GM18870 (cell line): ENCODE measurements around the gene MESP1.

ENCODE experiments used
- ATAC-seq: cut with Tn5 transposase; IDR thresholded peaks from one replicate; pipeline ENCODE4 v1.9.1; 2021; ENCODE audit warnings: moderate library complexity; ENCODE audit not compliant: unreplicated experiment

MESP1 gene

DNA sequence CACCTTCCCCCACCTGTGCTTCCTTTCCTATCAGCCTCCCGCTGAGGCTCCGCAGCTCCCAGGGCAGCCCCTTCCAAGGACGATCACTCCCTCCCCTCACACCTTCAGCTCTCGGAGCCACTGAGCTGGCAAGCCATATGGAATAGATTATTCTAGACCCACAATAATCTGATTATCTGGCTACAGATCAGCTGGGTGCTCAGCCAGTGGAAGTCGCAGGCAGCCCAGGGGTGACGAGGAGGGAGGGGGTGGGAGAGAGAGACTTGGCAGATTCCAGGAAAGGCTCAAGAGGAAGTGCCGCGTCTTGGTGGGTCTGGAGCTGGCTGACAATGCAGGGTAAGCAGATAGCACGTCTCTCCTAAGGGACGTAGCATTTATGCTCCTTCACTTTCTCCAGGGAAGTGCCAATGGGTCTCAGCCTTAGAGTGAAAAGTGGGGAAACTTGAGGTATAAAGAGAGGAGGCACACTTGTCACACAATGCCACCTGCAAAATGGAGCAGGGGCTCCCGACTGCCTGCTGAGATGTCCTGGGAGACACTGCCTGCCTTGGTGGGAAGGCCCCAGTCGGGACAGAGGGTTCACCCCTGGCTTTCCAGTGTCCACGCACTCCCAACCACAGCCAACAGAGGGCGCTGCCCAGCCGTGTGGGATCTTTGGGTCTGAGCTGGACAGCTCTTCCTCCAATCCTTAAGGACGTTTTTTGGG, 9.4 kb upstream of the MESP1 start:
- ATAC-seq = no peak

DNA sequence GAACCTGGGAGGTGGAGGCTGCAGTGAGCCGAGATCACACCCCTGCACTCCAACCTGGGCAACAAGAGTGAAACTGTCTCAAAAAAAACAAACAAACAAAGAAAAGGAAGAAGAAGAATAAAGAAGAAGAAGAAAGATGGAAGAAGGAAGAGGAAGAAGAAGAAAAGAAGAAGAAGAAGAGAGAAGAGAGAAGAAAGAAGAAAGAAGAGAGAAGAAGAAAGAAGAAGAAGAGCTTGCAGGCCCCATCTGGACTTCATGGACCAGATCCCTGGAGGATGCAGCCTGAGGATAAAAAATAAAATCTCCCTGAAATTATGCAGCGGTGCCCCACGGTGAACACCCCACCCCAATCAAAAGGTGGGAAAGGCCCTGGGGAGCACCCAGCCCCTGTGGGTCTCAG, 8.8 kb upstream of the MESP1 start:
- no peak for ATAC-seq

DNA sequence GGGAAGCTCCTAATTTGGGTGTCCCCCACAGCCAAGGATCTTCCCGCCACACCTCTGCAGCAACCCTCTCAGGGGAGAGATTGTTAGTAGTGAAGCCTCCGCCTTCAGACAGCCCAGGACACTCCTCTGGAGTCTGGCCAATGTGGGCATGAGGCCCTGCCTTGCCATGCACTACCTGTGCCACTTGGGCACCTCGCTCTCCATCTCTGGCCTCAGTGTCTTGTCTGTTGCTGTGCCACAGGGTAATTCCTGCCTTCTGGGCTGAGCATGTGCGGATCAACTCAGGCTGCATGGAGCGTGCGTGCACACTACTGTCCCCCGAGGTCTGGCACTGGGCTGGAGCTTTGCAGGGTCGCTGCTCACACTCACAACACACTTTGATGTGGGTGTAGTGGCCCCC, 7.9 kb upstream of the MESP1 start:
- no peak for ATAC-seq

DNA sequence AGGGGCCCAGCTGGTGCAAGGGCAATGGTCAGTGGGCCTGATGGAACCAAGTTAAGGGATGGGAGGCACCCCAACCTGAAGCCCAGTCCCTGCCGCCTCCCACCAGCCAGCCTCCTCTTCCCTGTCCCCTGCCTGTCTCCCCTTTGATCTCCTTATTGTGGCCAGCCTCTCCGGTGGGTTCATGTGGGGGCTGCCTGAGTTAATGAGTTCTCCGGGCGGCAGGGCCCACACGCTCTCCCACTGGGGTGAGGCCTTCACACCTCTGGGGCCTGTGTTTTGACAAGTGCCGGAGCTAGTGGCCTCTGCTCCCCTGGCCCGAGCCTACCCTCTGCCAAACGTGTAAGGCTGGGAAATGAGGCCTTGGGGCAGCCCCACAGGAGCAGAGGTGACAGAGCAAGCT, 7.2 kb upstream of the MESP1 start:
- ATAC-seq = no peak

DNA sequence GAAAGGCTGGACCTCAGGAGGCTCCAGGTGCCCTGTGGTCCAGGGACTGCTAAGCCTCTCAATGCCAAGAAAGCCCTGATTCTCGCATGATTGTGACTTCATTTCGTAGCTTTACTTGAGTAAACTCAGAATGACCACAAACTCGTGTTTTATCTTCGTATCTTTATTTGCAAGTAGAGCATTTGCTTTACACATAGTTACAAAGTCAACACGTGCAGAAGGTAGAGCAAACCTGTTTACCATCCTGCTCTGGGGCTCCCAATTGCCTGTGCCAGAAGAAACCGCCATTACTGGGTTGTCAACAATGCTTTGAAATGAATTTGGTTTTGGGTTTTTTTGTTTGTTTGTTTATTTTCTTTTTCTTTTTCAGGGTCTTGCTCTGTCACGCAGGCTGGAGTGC, 5.8 kb upstream of the MESP1 start:
- ATAC-seq = no peak

- ATAC-seq = no peak
Observed at GRCh38 chr15:89755701-89756100, 4.7 kb upstream of the MESP1 start.

- ATAC-seq = no peak
Observed at GRCh38 chr15:89754361-89755154, 3.5 kb upstream of the MESP1 start.

DNA sequence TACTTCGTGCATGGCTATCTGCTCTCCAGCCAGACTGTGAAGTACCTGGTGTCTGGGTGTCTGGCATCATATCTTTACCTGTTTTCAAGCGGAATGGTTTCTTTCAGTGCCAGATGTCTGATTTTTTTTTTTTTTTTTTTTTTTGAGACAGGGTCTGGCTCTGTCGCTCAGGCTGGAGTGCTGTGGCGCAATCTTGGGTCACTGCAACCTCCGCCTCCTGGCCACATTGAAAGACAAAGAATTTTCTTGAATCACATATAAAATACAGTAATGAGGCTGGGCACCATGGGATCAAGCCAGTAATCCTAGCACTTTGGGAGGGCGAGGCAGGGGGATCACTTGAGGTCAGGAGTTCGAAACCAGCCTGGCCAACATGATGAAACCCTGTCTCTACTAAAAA, 2.8 kb upstream of the MESP1 start:
- no peak for ATAC-seq

GRCh38 chr15:89751748-89752147, 699 bp upstream of the MESP1 start:
- no peak for ATAC-seq

DNA sequence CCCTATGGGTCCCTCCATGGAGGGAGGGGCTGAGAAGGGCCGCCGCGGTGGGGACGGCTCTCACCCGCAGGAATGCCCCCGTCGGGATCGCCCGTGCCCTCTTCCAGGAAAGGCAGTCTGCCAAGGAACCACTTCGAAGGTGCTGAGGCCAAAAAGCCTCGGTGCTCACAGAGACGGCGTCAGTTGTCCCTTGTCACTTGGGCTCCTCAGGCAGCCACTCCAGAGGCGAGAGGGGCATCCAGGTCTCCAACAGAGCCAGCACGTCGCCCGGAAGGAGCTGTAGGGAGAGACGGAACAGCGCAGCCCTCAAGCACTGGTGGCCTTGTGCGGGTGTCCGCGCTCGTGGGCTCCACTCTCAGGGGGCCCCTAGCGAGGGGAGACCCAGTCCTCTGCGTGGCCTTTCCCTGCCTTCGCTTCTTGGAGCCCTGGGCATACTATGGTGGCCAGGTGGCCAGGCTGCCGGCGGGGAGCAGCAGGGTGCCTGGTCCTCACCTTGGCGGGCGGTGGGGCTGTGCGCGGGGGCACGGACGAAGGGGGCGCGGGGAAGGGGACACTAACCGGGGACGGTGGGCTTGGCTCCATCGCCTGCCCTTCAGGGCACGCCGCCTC, 994 bp downstream of the MESP1 start:
- no peak for ATAC-seq

- ATAC-seq = no peak
Observed at GRCh38 chr15:89749526-89749925, 1.5 kb downstream of the MESP1 start.

DNA sequence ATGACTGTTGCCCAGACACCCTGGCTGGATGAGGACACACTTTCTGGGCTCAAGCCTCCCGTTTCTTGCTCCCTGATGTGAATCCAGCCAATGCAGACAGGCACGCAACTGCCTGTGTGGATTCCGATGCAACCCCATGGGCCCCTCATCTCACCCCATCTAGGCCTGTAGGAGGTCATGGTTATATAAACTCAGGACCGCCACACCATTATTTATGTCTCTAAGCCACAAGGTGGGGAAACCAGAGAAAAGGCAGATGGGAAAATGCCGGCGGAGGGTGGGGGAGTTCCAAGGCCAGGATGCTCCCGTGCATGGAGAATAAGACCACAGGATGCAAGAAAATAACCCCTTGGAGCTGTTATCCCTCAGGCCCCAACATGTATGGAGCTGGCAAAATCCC, 2.0 kb downstream of the MESP1 start:
- no peak for ATAC-seq

DNA sequence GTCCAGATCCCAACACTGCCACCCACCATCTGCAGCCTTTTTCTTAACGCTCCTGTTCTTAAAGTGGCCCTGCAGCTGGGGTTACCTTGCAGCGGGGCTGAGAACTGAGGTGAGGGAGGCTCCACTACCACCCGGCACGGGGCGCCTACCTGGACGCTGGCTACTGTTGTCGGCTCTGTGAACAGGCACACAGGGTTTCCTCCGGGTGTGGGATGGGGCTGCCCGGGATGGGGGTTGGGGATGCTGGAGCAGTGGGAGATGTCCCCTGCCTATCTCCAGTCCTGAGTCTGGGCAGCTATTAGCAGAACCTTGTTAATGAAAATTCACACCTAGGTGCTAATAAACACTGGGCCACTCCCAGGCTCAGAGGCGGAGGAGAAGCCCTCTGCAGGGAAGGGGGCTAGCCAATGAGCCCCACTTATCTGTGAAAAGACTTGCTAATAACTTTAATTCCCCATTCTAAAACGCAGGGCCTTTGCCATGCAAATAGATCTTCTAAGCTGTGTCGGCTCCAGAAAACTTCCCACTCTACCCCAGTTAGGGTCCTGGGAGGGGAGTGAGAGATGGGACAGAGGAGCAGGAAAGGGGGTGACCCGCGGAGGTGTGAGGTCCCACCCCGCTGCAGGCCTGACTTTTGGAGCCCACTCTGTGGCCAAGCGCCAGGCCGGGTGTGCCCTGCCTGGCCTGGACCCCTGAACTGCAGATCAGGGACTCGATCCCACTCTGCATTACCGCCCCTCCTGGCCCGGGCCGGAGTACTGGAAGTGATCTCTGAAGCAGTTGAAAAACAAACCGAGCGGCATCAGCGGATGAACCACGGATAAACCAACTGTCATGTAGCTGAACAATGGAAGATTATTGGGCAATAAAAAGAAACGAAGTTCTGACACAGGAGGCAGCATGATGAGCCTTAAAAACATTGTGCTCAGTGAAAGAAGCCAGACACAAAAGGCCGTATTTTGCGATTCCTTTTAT, 3.1 kb downstream of the MESP1 start:
- ATAC-seq = no peak

- ATAC-seq = no peak
Observed at GRCh38 chr15:89746386-89746780, 4.7 kb downstream of the MESP1 start.

- no peak for ATAC-seq
Observed at GRCh38 chr15:89745768-89746167, 5.3 kb downstream of the MESP1 start.

DNA sequence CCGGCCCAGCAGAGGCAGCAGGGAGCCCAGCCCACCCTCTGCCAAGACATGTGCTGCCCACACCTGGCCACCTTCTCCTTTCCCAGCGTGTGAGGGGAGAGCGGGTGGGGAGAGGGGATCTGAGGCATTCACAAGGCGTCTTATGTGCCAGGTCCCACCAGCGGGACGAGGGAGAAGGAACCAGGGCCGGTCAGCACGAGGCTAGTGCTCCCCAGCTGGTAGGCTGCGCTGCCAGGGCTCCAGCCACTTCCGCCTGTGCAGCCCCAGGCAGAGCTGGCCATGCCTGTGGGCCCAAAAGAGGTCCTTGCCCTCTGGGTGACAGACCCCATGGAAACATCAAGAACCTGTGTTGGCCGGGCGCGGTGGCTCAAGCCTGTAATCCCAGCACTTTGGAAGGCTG, 5.9 kb downstream of the MESP1 start:
- no peak for ATAC-seq

DNA sequence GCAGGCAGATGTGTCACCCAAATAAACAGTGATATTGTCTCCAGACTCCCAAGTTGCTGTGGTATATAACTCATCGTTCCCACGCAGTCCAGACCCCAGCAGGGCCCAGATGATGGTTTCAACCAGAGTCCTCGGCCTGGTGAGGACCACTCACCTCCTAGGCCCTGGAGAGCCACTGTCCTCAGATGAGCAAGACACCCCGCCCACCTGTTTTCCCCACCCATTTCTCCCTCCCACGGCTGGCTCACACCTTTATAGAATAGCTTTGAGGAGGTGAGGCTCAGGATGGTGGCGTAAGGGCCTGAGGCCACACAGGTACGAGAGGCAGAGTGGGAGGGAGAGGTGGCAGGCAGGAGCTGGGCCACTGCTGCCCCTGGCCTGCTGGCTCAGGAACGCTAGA, 7.5 kb downstream of the MESP1 start:
- ATAC-seq = no peak

- ATAC-seq = no peak
Observed at GRCh38 chr15:89743011-89743410, 8.0 kb downstream of the MESP1 start.

GRCh38 chr15:89740137-89740536, 10.9 kb downstream of the MESP1 start:
- peak; percentile 79 for ATAC-seq

- ATAC-seq = no peak
Observed at GRCh38 chr15:89735773-89736172, 15.3 kb downstream of the MESP1 start.
